Trophoblast cell (in vitro differentiated cells and primary cell): ENCODE results near the gene MAP3K19.

Experiments used
- DNase-seq, 2 donors: peaks; one replicate each; pipeline ENCODE4 v3.0.0-alpha.2; 2016
- H2AFZ ChIP-seq: 2 replicates; pipeline ENCODE4 v1.6.1; 2013; ENCODE audit warnings: low read length, moderate library complexity, mild to moderate bottlenecking; ENCODE audit not compliant: insufficient read depth, poor library complexity
- H2AK5ac ChIP-seq: 2 replicates; pipeline ENCODE4 v1.6.1; 2013; ENCODE audit warnings: mild to moderate bottlenecking, low read length
- H2BK120ac ChIP-seq: 2 replicates; pipeline ENCODE4 v1.6.1; 2013; ENCODE audit warnings: low read length, mild to moderate bottlenecking, moderate library complexity; ENCODE audit not compliant: insufficient read depth, poor library complexity
- H2BK12ac ChIP-seq: 2 replicates; pipeline ENCODE4 v1.6.1; 2013; ENCODE audit warnings: mild to moderate bottlenecking, low read length, moderate library complexity
- H2BK5ac ChIP-seq: 2 replicates; pipeline ENCODE4 v1.6.1; 2013; ENCODE audit warnings: low read length, low read depth, moderate library complexity, mild to moderate bottlenecking; ENCODE audit not compliant: poor library complexity
- H3K14ac ChIP-seq: 2 replicates; pipeline ENCODE4 v1.6.1; 2013; ENCODE audit warnings: mild to moderate bottlenecking, low read length
- H3K18ac ChIP-seq: 2 replicates; pipeline ENCODE4 v1.6.1; 2013; ENCODE audit warnings: mild to moderate bottlenecking, low read length
- H3K23ac ChIP-seq: 2 replicates; pipeline ENCODE4 v1.6.1; 2013; ENCODE audit warnings: low read length
- H3K27ac ChIP-seq: 2 replicates; pipeline ENCODE4 v1.5.1; 2013; ENCODE audit warnings: low read depth, mild to moderate bottlenecking, inconsistent platforms, low read length, moderate library complexity
- H3K27me3 ChIP-seq: 2 replicates; pipeline ENCODE4 v1.6.1; 2013; ENCODE audit warnings: inconsistent platforms, mild to moderate bottlenecking, low read length, moderate library complexity; ENCODE audit not compliant: insufficient read depth
- H3K36me3 ChIP-seq, 2 experiments: 1 replicate in 1 of 2; 2 replicates in 1 of 2; pipeline ENCODE4 v1.6.1; 2013; ENCODE audit warnings: low read length in 2 of 2, mild to moderate bottlenecking in 2 of 2, moderate library complexity in 1 of 2; ENCODE audit not compliant: insufficient read depth in 2 of 2, control insufficient read depth in 1 of 2
- H3K4ac ChIP-seq: 2 replicates; pipeline ENCODE4 v1.6.1; 2013; ENCODE audit warnings: low read depth, mild to moderate bottlenecking, low read length, moderate library complexity
- H3K4me1 ChIP-seq, 2 experiments: 1 replicate in 1 of 2; 2 replicates in 1 of 2; pipeline ENCODE4 v1.6.1; 2013; ENCODE audit warnings: low read length in 2 of 2, mild to moderate bottlenecking in 2 of 2, moderate library complexity in 1 of 2; ENCODE audit not compliant: insufficient read depth in 2 of 2, control insufficient read depth in 1 of 2
- H3K4me2 ChIP-seq: 2 replicates; pipeline ENCODE4 v1.6.1; 2013; ENCODE audit warnings: inconsistent platforms, mild to moderate bottlenecking, low read length, moderate library complexity
- H3K4me3 ChIP-seq: 2 replicates; pipeline ENCODE4 v1.5.1; 2013; ENCODE audit warnings: mild to moderate bottlenecking, low read depth, low read length, inconsistent platforms
- H3K79me1 ChIP-seq: one replicate; pipeline ENCODE4 v1.6.1; 2013; ENCODE audit warnings: low read length
- H3K79me2 ChIP-seq: 2 replicates; pipeline ENCODE4 v1.6.1; 2013; ENCODE audit warnings: low read length, mild to moderate bottlenecking; ENCODE audit not compliant: control insufficient read depth, insufficient read depth, poor library complexity
- H3K9ac ChIP-seq: 2 replicates; pipeline ENCODE4 v1.6.1; 2013; ENCODE audit warnings: mild to moderate bottlenecking, low read length
- H3K9me3 ChIP-seq: 2 replicates; pipeline ENCODE4 v1.6.1; 2013; ENCODE audit warnings: low read depth, mild to moderate bottlenecking, control low read depth, inconsistent platforms, low read length; ENCODE audit not compliant: insufficient read depth
- H4K12ac ChIP-seq: 2 replicates; pipeline ENCODE4 v1.6.1; 2013; ENCODE audit warnings: low read depth, mild to moderate bottlenecking, low read length, moderate library complexity
- H4K8ac ChIP-seq: 2 replicates; pipeline ENCODE4 v1.6.1; 2013; ENCODE audit warnings: low read depth, mild to moderate bottlenecking, low read length, moderate library complexity
- H4K91ac ChIP-seq: one replicate; pipeline ENCODE4 v1.6.1; 2013; ENCODE audit warnings: low read depth, mild to moderate bottlenecking, low read length, moderate library complexity
- WGBS: extraction: QIAGEN DNeasy Blood & Tissue Kit; methylation state at CpG from one replicate; pipeline ENCODE4 v1.1.7; 2013; ENCODE audit warnings: missing lambda C conversion rate; ENCODE audit not compliant: insufficient read length, insufficient coverage; ENCODE audit errors: extremely low coverage; 5-methylcytosine and 5-hydroxymethylcytosine counted together

MAP3K19 gene

DNA sequence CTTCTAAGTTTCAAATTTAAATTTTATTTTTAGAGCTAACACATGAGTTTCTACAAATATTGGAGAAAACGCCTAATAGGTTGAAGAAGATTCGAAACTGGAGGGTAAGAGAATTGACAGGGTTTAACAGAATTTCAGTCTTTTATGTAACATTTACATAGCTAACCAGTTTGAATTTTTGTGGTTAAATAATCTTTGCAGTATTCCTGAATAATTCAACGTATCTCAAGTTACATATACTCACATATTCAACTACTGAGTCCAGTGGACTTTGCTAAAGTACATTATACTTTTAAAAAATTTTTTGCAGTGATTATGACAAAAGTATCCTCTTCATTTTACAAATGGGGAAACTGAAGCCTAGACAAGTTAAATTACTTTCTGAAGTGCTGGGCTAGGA lies 94.6 kb downstream of the MAP3K19 start:
- H3K27me3 ChIP-seq: no peaks in the 10 kb centered on the region
- H3K14ac ChIP-seq: no peak overlapping the region
- H3K36me3 ChIP-seq: peaks cover 19 to 32% of the 10 kb centered on the region in 2 experiments
- no peak overlapping the region for H3K18ac ChIP-seq
- no peak overlapping the region for H2BK120ac ChIP-seq
- H3K4me3 ChIP-seq: no peak overlapping the region
- H3K4me1 ChIP-seq: no peaks in the 10 kb centered on the region
- no peak overlapping the region for H4K12ac ChIP-seq
- WGBS: no CpG with 5 or more reads among the region's 3 CpGs
- H2BK5ac ChIP-seq: no peak overlapping the region
- H3K9ac ChIP-seq: no peak overlapping the region
- H2AFZ ChIP-seq: no peak overlapping the region
- H2AK5ac ChIP-seq: no peak overlapping the region
- no peaks in the 10 kb centered on the region for H3K79me2 ChIP-seq
- H4K91ac ChIP-seq: no peak overlapping the region
- H3K4me2 ChIP-seq: no peak overlapping the region
- no peak overlapping the region for H4K8ac ChIP-seq
- H3K79me1 ChIP-seq: no peaks in the 10 kb centered on the region
- H3K4ac ChIP-seq: no peak overlapping the region
- no peak overlapping the region for H2BK12ac ChIP-seq
- DNase-seq: no peak
- H3K27ac ChIP-seq: no peak overlapping the region
- no peak overlapping the region for H3K23ac ChIP-seq
- H3K9me3 ChIP-seq: no peaks in the 10 kb centered on the region

- H3K4me2 ChIP-seq: no peak overlapping the region
- no peaks in the 10 kb centered on the region for H3K79me2 ChIP-seq
- DNase-seq: no peak
- H3K27me3 ChIP-seq: no peaks in the 10 kb centered on the region
- no peaks in the 10 kb centered on the region for H3K79me1 ChIP-seq
- H2BK120ac ChIP-seq: no peak overlapping the region
- H3K27ac ChIP-seq: no peak overlapping the region
- no peak overlapping the region for H3K14ac ChIP-seq
- no peak overlapping the region for H3K4ac ChIP-seq
- H4K12ac ChIP-seq: no peak overlapping the region
- H3K23ac ChIP-seq: no peak overlapping the region
- H3K9me3 ChIP-seq: no peaks in the 10 kb centered on the region
- no peak overlapping the region for H2BK12ac ChIP-seq
- no peak overlapping the region for H3K9ac ChIP-seq
- H3K4me3 ChIP-seq: no peak overlapping the region
- H2AK5ac ChIP-seq: no peak overlapping the region
- no peak overlapping the region for H4K8ac ChIP-seq
- no CpG with 5 or more reads among the region's 2 CpGs for WGBS
- no peak overlapping the region for H3K18ac ChIP-seq
- H3K4me1 ChIP-seq: no peaks in the 10 kb centered on the region
- H2AFZ ChIP-seq: no peak overlapping the region
- H2BK5ac ChIP-seq: no peak overlapping the region
- peaks cover 21 to 35% of the 10 kb centered on the region in 2 experiments for H3K36me3 ChIP-seq
- H4K91ac ChIP-seq: no peak overlapping the region
Measured at GRCh38 chr2:134950886-134951285, 96.4 kb downstream of the MAP3K19 start.

GRCh38 chr2:134949981-134950708 lies 97.1 kb downstream of the MAP3K19 start:
- Histone ChIP-seq H4K91ac (no peak overlapping the region), H3K27ac (no peak overlapping the region), H2BK12ac (no peak overlapping the region), H2AFZ (no peak overlapping the region), H3K23ac (no peak overlapping the region), H3K9ac (no peak overlapping the region), H3K27me3 (no peaks in the 10 kb centered on the region), H3K79me1 (no peaks in the 10 kb centered on the region), H3K36me3 (peaks cover 21 to 34% of the 10 kb centered on the region in 2 experiments), H4K12ac (no peak overlapping the region), H3K4ac (no peak overlapping the region), H3K18ac (no peak overlapping the region), H3K9me3 (no peaks in the 10 kb centered on the region), H2BK5ac (no peak overlapping the region), H3K4me3 (no peak overlapping the region), H3K79me2 (no peaks in the 10 kb centered on the region), H2BK120ac (no peak overlapping the region), H3K14ac (no peak overlapping the region), H3K4me2 (no peak overlapping the region), H4K8ac (no peak overlapping the region), H3K4me1 (no peaks in the 10 kb centered on the region), H2AK5ac (no peak overlapping the region)
- no CpG with 5 or more reads among the region's 7 CpGs for WGBS
- no peak for DNase-seq

DNA sequence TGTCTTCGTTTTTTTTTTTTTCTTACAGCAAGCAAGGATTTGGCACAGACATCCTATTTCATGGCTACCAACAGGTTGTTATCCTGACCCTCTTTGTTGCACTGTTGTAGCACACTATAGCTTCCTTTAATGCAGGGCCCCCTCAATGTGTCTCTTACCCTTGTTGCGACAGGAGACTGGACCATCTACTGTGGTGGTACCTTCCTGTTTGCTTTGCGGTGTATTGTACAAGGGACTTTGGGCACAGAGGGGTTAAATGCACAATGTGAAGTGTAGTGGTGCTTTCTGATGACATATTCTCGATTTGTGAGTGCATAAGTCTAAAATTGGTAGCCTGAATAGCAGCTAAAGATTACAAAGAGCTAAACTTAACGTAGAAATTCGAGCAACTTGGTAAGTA lies 101.2 kb downstream of the MAP3K19 start:
- no CpG with 5 or more reads among the region's 6 CpGs for WGBS
- Histone ChIP-seq H3K36me3 (peaks cover 18 to 27% of the 10 kb centered on the region in 2 experiments), H3K27me3 (no peaks in the 10 kb centered on the region), H3K9me3 (no peaks in the 10 kb centered on the region), H3K9ac (no peak overlapping the region), H3K4me2 (no peak overlapping the region), H3K14ac (no peak overlapping the region), H3K79me1 (no peaks in the 10 kb centered on the region), H4K8ac (no peak overlapping the region), H2BK120ac (no peak overlapping the region), H3K4ac (no peak overlapping the region), H3K27ac (no peak overlapping the region), H4K12ac (peak overlapping the region; percentile 12), H2AFZ (no peak overlapping the region), H3K4me1 (no peaks in the 10 kb centered on the region), H3K79me2 (no peaks in the 10 kb centered on the region), H3K23ac (no peak overlapping the region), H4K91ac (no peak overlapping the region), H3K18ac (no peak overlapping the region), H2BK12ac (no peak overlapping the region), H3K4me3 (no peak overlapping the region), H2BK5ac (no peak overlapping the region), H2AK5ac (no peak overlapping the region)
- DNase-seq: no peak
